LNCaP clone FGC (cell line): ENCODE data around the gene PCDH9.

Experiments used
- DNase-seq: peaks from one replicate; pipeline ENCODE4 v3.0.0-alpha.2; 2011; ENCODE audit warnings: low read depth
- H3K4me3 ChIP-seq: 2 replicates; pipeline ENCODE4 v1.5.1; 2011; ENCODE audit warnings: mild to moderate bottlenecking, low read depth, low read length, control low read depth
- TF ChIP-seq, protein P1 (sequence below): IDR thresholded peaks from 2 replicates; pipeline ENCODE4 v1.5.1; 2012; ENCODE audit warnings: mild to moderate bottlenecking; ENCODE audit not compliant: control insufficient read depth, insufficient read depth; ENCODE audit errors: extremely low read depth

Gene PCDH9

GRCh38 chr13:66911411-66911939 lies 318.7 kb downstream of the PCDH9 start:
- TF ChIP-seq, protein P1, sequence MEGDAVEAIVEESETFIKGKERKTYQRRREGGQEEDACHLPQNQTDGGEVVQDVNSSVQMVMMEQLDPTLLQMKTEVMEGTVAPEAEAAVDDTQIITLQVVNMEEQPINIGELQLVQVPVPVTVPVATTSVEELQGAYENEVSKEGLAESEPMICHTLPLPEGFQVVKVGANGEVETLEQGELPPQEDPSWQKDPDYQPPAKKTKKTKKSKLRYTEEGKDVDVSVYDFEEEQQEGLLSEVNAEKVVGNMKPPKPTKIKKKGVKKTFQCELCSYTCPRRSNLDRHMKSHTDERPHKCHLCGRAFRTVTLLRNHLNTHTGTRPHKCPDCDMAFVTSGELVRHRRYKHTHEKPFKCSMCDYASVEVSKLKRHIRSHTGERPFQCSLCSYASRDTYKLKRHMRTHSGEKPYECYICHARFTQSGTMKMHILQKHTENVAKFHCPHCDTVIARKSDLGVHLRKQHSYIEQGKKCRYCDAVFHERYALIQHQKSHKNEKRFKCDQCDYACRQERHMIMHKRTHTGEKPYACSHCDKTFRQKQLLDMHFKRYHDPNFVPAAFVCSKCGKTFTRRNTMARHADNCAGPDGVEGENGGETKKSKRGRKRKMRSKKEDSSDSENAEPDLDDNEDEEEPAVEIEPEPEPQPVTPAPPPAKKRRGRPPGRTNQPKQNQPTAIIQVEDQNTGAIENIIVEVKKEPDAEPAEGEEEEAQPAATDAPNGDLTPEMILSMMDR, result no peak
- DNase-seq, result no peak
- H3K4me3 ChIP-seq, result no peak overlapping the region

GRCh38 chr13:66899955-66900354 lies 330.2 kb downstream of the PCDH9 start:
- peak; percentile 11 for DNase-seq
- TF ChIP-seq, protein P1, result no peak
- H3K4me3 ChIP-seq, result no peak overlapping the region

DNA sequence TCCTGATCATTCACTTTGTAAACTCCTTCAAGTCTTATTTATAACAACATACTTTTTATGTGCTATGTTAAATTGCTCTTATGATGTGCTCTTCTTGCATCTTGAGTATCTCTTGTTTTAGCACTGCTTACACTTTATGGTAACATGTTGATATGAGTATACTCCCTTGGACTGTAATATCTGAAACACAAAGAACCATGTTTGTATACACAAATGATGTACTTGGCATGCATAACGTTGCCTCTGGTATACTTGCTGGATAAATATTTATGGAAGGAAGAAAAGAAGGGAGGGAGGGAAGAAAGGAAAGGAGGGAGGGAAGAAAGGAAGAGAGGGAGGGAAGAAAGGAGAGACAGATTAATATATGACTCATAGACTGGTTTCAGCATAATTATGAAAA lies 333.2 kb downstream of the PCDH9 start:
- TF ChIP-seq, protein P1, result no peak
- H3K4me3 ChIP-seq, result no peak overlapping the region
- DNase-seq, result no peak

GRCh38 chr13:66895780-66896179 lies 334.4 kb downstream of the PCDH9 start:
- TF ChIP-seq, protein P1, result no peak
- H3K4me3 ChIP-seq, result no peak overlapping the region
- DNase-seq, result no peak

DNA sequence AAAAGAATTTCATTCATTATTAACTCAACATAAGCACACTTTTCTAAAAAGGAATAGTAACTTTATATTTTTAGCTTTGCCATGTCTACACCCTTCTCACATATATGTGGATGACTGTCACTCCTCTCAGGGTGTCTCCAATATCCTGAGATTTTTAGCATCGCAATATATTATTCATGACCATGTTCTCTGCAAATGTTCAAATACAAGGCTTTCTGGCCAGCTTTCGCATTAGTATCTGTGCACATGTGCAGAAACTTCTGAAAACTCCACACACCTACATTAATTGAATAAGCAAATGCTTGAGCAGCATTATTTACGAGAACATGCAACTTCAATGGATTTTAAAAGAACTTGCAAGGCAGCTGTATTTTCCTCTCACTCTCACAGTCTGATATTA lies 334.8 kb downstream of the PCDH9 start:
- TF ChIP-seq, protein P1, result no peak
- no peak for DNase-seq
- H3K4me3 ChIP-seq, result no peak overlapping the region

GRCh38 chr13:66888698-66889097 lies 341.4 kb downstream of the PCDH9 start:
- TF ChIP-seq, protein P1, result no peak
- H3K4me3 ChIP-seq, result no peak overlapping the region
- no peak for DNase-seq

- H3K4me3 ChIP-seq, result no peak overlapping the region
- TF ChIP-seq, protein P1, result no peak
- DNase-seq, result no peak
Observed at GRCh38 chr13:66887088-66887487, 343.0 kb downstream of the PCDH9 start.
